ENCODE results near the gene LPCAT4.
"Not testable (repeated sequence)": the region's sequence is repeated elsewhere in the genome, so short reads cannot be mapped to it uniquely, and the experiment has no call there.

The LPCAT4 gene

GRCh38 chr15:34349769-34350168 is 17.2 kb downstream of the LPCAT4 start:
- Histone ChIP-seq H3K27me3 (ENCODE audit: insufficient read depth, low read length) (no peaks in the 10 kb centered on the region), H3K4me1 (ENCODE audit: control insufficient read depth, insufficient read depth, low read length, unreplicated experiment) (no peaks in the 10 kb centered on the region), H3K4me3 (ENCODE audit: low read depth, low read length) (no peak overlapping the region), H2AFZ (ENCODE audit: low read length, unreplicated experiment) (no peak overlapping the region), H3K79me2 (ENCODE audit: control insufficient read depth, insufficient read depth, low read length, unreplicated experiment) (no peaks in the 10 kb centered on the region), H3K36me3 (ENCODE audit: insufficient read depth, low read length) (no peaks in the 10 kb centered on the region), H3K27ac (ENCODE audit: low read depth, low read length) (no peak overlapping the region)

DNA sequence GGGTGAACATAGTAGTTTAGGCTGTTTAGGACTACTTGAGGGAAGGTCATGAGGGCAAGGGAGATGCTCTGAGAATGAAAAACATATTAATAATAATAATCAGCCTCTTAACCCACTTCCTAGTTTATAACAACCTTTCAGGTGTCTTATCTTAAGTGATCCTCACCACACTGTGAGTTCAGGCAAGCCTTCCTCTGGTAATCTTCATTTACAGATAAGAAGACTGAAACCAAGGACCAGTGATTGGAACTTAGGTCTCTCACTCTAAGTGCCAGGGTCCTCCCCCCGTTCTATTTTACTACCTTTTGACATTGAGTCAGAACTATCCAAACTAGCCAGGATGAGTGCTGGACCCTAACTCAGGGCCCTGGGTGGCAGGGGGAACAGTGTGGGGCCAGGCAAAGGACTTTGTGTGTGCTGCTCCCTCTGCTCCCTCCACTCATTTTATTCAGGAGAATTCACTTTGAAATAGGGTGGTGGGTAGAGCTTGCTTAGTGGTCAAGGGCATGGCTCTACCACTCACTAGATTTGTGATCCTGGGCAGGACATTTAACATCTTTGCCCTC is 18.2 kb downstream of the LPCAT4 start:
- H3K27me3 ChIP-seq (ENCODE audit: insufficient read depth, low read length) = no peaks in the 10 kb centered on the region
- H3K79me2 ChIP-seq (ENCODE audit: control insufficient read depth, insufficient read depth, low read length, unreplicated experiment) = no peaks in the 10 kb centered on the region
- no peaks in the 10 kb centered on the region for H3K36me3 ChIP-seq (ENCODE audit: insufficient read depth, low read length)
- H3K27ac ChIP-seq (ENCODE audit: low read depth, low read length) = no peak overlapping the region
- H3K4me1 ChIP-seq (ENCODE audit: control insufficient read depth, insufficient read depth, low read length, unreplicated experiment) = no peaks in the 10 kb centered on the region
- H3K4me3 ChIP-seq (ENCODE audit: low read depth, low read length) = no peak overlapping the region
- no peak overlapping the region for H2AFZ ChIP-seq (ENCODE audit: low read length, unreplicated experiment)

- Histone ChIP-seq H3K27me3 (ENCODE audit: insufficient read depth, low read length) (no peaks in the 10 kb centered on the region), H3K79me2 (ENCODE audit: control insufficient read depth, insufficient read depth, low read length, unreplicated experiment) (no peaks in the 10 kb centered on the region), H3K27ac (ENCODE audit: low read depth, low read length) (no peak overlapping the region), H2AFZ (ENCODE audit: low read length, unreplicated experiment) (no peak overlapping the region), H3K4me1 (ENCODE audit: control insufficient read depth, insufficient read depth, low read length, unreplicated experiment) (no peaks in the 10 kb centered on the region), H3K4me3 (ENCODE audit: low read depth, low read length) (no peak overlapping the region), H3K36me3 (ENCODE audit: insufficient read depth, low read length) (no peaks in the 10 kb centered on the region)
Observed at GRCh38 chr15:34347951-34348638, 18.9 kb downstream of the LPCAT4 start.

DNA sequence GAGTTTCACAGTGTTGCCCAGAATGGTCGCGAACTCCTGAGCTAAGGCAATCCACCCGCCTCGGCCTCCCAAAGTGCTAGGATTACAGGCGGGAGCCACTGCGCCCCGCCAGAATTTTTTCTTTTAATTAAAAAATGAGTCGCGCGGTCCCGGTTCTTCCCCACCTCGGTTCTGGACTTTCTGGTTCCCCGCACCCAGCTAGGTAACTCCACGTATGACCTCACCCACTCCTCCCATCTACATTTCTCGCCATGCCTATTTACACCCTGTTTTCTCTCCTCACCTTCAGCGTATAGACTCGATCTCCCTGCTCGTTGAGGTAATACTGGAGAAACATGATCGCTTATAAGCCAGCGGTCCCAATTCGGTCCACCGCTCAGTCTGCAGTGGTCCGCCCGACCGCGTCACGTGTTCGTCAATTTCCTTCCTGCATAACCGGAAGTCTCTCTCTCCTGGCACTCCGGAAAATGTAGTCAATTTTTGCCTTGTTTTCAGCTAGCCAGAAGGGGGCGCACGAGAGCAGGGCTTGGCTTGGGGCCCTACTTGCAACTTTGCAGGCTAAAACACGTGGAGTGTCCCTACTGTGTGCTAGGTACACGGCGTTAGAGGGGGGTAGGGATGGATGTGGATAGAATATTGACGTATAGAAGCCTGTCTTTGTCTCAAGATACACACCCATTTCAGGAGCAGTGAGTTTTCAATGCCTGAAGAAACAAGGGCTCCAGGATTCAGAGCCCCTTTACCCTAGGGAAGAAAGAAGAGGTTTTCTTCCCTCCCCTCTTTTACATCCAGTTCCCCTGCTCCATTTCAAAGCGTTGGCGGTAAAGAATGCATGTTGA is 24.0 kb downstream of the LPCAT4 start, which contains the start of the genes NOP10 and NUTM1:
Gene NOP10 (minus strand): TSS at position 400 of the 839 bp plus-strand sequence. CDS start 63 bp downstream, at position 337.
Gene NUTM1 (plus strand): TSS at position 579 of the 839 bp plus-strand sequence. CDS start 382 bp downstream, outside the sequence.
- peaks cover 28% of the 10 kb centered on the region for H3K4me1 ChIP-seq (ENCODE audit: control insufficient read depth, insufficient read depth, low read length, unreplicated experiment)
- peak within 1 kb of the TSS; percentile 66 for H3K27ac ChIP-seq (ENCODE audit: low read depth, low read length)
- H3K27me3 ChIP-seq (ENCODE audit: insufficient read depth, low read length) = no peaks in the 10 kb centered on the region
- H3K36me3 ChIP-seq (ENCODE audit: insufficient read depth, low read length) = peaks cover 9% of the 10 kb centered on the region; the same call in 1 of the 2 replicates
- H3K79me2 ChIP-seq (ENCODE audit: control insufficient read depth, insufficient read depth, low read length, unreplicated experiment) = peaks cover 37% of the 10 kb centered on the region
- H2AFZ ChIP-seq (ENCODE audit: low read length, unreplicated experiment) = peak within 1 kb of the TSS; percentile 87
- H3K4me3 ChIP-seq (ENCODE audit: low read depth, low read length) = peak within 1 kb of the TSS; percentile 79

DNA sequence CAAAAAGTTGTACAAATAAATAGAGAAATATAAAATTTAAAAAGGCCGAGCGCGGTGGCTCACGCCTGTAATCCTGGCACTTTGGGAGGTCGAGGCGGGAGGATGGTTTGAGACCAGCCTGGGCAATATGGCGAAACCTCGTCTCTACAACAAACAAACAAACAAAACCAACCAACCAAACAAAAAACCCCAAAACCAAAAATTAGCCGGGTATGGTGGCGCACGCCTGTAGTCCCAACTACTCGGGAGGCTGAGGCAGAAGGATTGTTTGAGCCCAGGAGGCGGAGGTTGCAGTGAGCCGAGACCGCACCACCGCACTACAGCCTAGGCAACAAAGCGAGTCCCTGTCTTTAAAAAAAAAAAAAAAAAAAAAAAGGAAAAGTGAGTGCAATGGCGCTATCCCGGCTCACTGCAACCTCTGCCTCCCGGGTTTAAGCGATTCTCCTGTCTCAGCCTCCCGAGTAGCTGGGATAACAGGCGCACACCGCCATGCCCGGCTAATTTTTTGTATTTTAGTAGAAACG is 24.7 kb downstream of the LPCAT4 start:
- Histone ChIP-seq H2AFZ (ENCODE audit: low read length, unreplicated experiment) (peak overlapping the region; percentile 75), H3K4me3 (ENCODE audit: low read depth, low read length) (peak overlapping the region; percentile 79), H3K4me1 (ENCODE audit: control insufficient read depth, insufficient read depth, low read length, unreplicated experiment) (peaks cover 28% of the 10 kb centered on the region), H3K27ac (ENCODE audit: low read depth, low read length) (peak overlapping the region; percentile 66), H3K79me2 (ENCODE audit: control insufficient read depth, insufficient read depth, low read length, unreplicated experiment) (peaks cover 37% of the 10 kb centered on the region)
- not testable (repeated sequence) for H3K36me3 ChIP-seq (ENCODE audit: insufficient read depth, low read length); H3K27me3 ChIP-seq (ENCODE audit: insufficient read depth, low read length)

GRCh38 chr15:34341381-34342212 is 25.4 kb downstream of the LPCAT4 start:
- Histone ChIP-seq H3K36me3 (ENCODE audit: insufficient read depth, low read length) (peaks cover 9% of the 10 kb centered on the region; the same call in 1 of the 2 replicates), H3K27ac (ENCODE audit: low read depth, low read length) (no peak overlapping the region)

DNA sequence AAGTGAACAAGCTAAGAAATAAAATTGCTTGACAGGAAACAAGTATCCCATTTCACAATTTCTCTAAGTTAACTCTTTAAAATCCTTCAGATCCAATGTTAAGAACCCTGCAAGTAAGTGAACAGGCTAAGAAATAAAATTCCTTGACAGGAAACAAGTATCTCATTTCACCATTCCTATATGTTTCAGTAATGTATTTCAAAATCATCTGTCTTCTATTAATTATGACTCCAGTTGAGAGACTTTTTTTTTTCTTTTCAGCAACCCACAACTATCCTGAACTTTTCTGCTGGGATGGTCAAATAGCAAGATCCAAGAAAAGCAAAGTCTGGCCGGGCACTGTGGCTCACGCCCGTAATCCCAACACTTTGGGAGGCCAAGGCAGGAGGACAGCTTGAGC is 27.1 kb downstream of the LPCAT4 start:
- peaks cover 53% of the 10 kb centered on the region for H3K79me2 ChIP-seq (ENCODE audit: control insufficient read depth, insufficient read depth, low read length, unreplicated experiment)
- no peak overlapping the region for H2AFZ ChIP-seq (ENCODE audit: low read length, unreplicated experiment)
- H3K27me3 ChIP-seq (ENCODE audit: insufficient read depth, low read length) = no peaks in the 10 kb centered on the region
- no peak overlapping the region for H3K4me3 ChIP-seq (ENCODE audit: low read depth, low read length)
- peak overlapping the region; percentile 11; the same call in 1 of the 2 replicates for H3K27ac ChIP-seq (ENCODE audit: low read depth, low read length)
- peaks cover 9% of the 10 kb centered on the region; the same call in 1 of the 2 replicates for H3K36me3 ChIP-seq (ENCODE audit: insufficient read depth, low read length)
- H3K4me1 ChIP-seq (ENCODE audit: control insufficient read depth, insufficient read depth, low read length, unreplicated experiment) = peaks cover 47% of the 10 kb centered on the region

More at GRCh38 chr15:34341381-34342212, 25.4 kb downstream of the LPCAT4 start:
- no peak overlapping the region for H2AFZ ChIP-seq (ENCODE audit: low read length, unreplicated experiment)
- H3K4me3 ChIP-seq (ENCODE audit: low read depth, low read length) = peak overlapping the region; percentile 79
- peaks cover 41% of the 10 kb centered on the region for H3K79me2 ChIP-seq (ENCODE audit: control insufficient read depth, insufficient read depth, low read length, unreplicated experiment)
- no peaks in the 10 kb centered on the region for H3K27me3 ChIP-seq (ENCODE audit: insufficient read depth, low read length)
- peaks cover 33% of the 10 kb centered on the region for H3K4me1 ChIP-seq (ENCODE audit: control insufficient read depth, insufficient read depth, low read length, unreplicated experiment)

DNA sequence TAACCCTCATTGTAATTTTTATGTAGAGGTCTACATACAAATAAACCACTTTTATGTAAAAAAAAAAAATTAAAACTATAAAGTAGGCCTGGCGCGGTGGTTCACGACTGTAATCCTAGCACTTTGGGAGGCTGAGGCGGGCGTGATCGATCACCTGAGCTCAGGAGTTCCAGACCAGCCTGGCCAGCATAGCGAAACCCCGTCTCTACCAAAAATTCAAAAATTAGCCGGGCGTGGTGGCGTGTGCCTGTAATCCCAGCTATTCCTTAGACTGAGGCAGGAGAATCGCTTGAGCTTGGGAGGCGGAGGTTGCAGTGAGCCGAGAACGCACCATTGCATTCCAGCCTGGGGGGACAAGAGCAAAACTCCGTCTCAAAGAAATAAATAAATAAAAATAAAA is 28.6 kb downstream of the LPCAT4 start:
- no peaks in the 10 kb centered on the region for H3K27me3 ChIP-seq (ENCODE audit: insufficient read depth, low read length)
- H3K36me3 ChIP-seq (ENCODE audit: insufficient read depth, low read length) = peaks cover 9% of the 10 kb centered on the region; the same call in 1 of the 2 replicates
- H3K79me2 ChIP-seq (ENCODE audit: control insufficient read depth, insufficient read depth, low read length, unreplicated experiment) = peaks cover 57% of the 10 kb centered on the region
- 0 out of 2 replicates have a peak overlapping the region, but pooled peaks have one; percentile 31 for H3K27ac ChIP-seq (ENCODE audit: low read depth, low read length)
- peak overlapping the region; percentile 87; the same call in 1 of the 2 replicates for H3K4me3 ChIP-seq (ENCODE audit: low read depth, low read length)
- no peak overlapping the region for H2AFZ ChIP-seq (ENCODE audit: low read length, unreplicated experiment)
- peaks cover 60% of the 10 kb centered on the region for H3K4me1 ChIP-seq (ENCODE audit: control insufficient read depth, insufficient read depth, low read length, unreplicated experiment)

DNA sequence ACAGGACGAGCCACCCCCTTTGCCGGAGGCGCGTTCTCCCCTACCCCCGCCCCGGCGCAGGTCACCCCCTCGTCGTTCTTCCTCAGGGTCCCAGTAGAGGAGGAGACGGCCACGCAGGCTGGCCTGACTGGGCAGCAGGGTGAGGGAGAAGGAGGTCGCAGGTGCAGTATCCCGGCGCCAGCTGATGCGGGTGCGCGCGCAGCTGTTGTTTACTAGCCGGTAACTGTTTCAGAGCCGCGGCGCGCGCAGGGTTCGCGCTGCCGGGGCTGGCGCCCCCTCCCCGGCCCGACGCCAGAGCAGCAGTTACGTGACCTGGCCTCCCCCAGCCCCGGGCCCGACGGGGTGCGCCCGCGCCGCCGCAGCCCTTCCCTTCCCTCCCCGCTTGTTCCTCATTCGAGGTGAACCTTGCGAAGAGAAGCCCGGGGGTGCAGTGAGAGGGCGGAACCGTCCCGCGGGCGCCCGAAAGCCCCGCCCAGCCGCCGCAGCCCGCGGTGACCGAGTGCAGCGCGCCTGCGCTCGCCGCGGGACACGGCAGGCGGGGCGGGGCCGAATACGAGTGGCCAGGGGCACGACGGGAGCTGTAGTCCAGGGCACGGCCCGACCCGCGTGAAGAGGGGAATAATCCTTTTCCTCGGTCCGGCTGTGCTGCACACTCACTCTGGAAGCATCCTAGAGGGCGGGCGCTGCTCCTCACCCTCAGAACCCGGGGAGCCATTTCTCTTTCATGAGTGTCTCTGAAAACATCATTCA is 29.3 kb downstream of the LPCAT4 start, which contains the start of gene SLC12A6:
Gene SLC12A6 (minus strand): TSS at position 225 of the 750 bp plus-strand sequence. CDS start 1,101 bp downstream, outside the sequence.
- Histone ChIP-seq H3K4me1 (ENCODE audit: control insufficient read depth, insufficient read depth, low read length, unreplicated experiment) (peaks cover 60% of the 10 kb centered on the region), H3K27me3 (ENCODE audit: insufficient read depth, low read length) (no peaks in the 10 kb centered on the region), H2AFZ (ENCODE audit: low read length, unreplicated experiment) (peak within 1 kb of the TSS; percentile 82), H3K79me2 (ENCODE audit: control insufficient read depth, insufficient read depth, low read length, unreplicated experiment) (peaks cover 56% of the 10 kb centered on the region), H3K36me3 (ENCODE audit: insufficient read depth, low read length) (peaks cover 9% of the 10 kb centered on the region; the same call in 1 of the 2 replicates), H3K27ac (ENCODE audit: low read depth, low read length) (0 out of 2 replicates have a peak within 1 kb of the TSS, but pooled peaks have one; percentile 31), H3K4me3 (ENCODE audit: low read depth, low read length) (peak within 1 kb of the TSS; percentile 87)

Data from ACC112 (cell line).